ENCODE results near the gene RAD21L1.
A peak's percentile ranks its signal among the peaks of the same experiment; 100 is the strongest.
"Not testable (repeated sequence)": the region's sequence is repeated elsewhere in the genome, so short reads cannot be mapped to it uniquely, and the experiment has no call there.

Gene RAD21L1

GRCh38 chr20:1229541-1229940 is 3.7 kb downstream of the RAD21L1 start:
- no peak for DNase-seq (ENCODE audit: low read depth)

DNA sequence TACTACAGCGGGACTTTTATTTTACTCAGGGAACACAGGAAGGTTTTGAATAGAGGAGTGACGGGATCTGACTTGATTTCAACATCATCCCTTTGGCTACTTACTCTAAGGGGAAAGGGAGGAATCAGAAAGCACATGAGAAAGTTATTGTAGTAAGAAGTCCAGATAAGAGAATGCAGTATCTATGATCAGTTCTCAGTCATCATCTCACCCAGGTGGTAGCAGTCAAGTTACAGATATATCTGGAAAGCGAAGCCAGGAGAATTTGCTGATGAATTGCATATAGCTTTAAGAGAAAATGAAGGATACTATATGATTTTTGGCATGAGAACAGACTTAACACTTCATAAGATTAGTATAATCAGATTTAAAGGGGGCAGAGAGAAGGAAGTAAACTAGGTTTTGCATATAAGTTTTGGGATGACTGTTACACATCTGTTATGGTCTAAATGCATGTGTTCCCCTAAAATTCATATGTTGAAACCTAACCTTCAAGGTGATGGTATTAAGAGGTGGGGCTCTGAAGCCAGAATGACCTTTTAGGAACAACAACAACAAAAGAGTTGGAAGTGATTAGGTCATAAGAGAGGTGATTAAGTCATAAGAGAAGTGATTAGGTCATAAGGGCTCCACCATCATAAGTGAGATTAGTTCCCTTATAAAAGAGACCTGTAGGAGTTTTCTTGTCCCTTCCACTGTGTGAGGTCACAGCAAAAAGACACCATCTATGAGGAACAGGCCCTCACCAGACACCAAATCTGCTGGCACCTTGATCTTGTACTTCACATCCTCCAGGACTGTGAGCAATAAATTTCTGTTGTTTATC is 6.7 kb downstream of the RAD21L1 start:
- DNase-seq (ENCODE audit: low read depth) = no peak

- no peak for DNase-seq (ENCODE audit: low read depth)
Measured at GRCh38 chr20:1240549-1240948, 14.7 kb downstream of the RAD21L1 start.

- no peak for DNase-seq (ENCODE audit: low read depth)
Measured at GRCh38 chr20:1241456-1241855, 15.6 kb downstream of the RAD21L1 start.

DNA sequence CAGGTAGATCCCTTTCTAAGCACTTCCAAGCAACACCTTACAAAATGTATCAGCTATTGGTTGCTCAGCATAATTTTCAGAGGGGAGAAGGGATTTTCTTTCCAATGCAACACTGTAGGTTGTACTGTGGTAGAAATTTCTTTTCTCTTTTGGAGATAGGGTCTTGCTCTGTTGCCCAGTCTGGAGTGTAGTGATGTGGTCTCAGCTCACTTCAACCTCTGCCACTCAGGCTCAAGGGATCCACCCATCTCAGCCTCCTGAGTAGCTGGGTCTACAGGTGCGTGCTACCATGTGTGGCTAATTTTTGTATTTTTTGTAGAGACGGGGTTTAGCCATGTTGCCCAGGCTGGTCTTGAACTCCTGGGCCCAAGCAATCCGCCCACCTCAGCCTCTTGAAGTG is 16.3 kb downstream of the RAD21L1 start:
- DNase-seq (ENCODE audit: low read depth) = no peak

- DNase-seq (ENCODE audit: low read depth) = no peak
Measured at GRCh38 chr20:1242530-1242929, 16.7 kb downstream of the RAD21L1 start.

- DNase-seq (ENCODE audit: low read depth) = no peak
Measured at GRCh38 chr20:1245578-1245977, 19.7 kb downstream of the RAD21L1 start.

GRCh38 chr20:1247689-1248088 is 21.8 kb downstream of the RAD21L1 start:
- DNase-seq (ENCODE audit: low read depth) = no peak

DNA sequence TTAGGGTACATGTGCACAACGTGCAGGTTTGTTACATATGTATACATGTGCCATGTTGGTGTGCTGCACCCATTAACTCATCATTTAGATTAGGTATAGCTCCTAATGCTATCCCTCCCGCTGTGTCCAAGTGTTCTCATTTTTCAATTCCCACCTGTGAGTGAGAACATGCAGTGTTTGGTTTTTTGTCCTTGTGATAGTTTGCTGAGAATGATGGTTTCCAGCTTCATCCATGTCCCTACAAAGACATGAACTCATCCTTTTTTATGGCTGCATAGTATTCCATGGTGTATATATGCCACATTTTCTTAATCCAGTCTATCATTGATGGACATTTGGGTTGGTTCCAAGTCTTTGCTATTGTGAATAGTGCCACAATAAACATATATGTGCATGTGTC is 24.4 kb downstream of the RAD21L1 start:
- not testable (repeated sequence) for DNase-seq (ENCODE audit: low read depth)

DNA sequence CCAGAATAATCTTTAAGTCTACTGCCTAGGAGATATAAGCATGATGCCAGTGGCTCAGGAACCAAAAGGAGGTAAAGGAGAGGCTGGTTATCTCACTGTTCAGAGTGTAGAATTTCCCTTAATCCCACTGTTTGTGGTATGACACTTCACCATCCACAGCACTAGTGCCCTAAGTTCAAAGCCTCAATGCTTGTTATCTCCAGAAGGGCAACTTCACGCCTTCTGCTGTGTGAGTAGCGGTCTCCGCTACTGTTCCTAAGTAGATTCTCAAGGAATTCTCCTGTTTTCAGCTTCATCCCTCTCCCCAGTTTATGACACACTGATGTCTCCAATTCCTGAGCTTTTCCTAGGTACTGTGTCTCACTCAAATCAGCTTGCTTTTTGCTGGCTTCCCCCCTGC is 26.6 kb downstream of the RAD21L1 start:
- no peak for DNase-seq (ENCODE audit: low read depth)

DNA sequence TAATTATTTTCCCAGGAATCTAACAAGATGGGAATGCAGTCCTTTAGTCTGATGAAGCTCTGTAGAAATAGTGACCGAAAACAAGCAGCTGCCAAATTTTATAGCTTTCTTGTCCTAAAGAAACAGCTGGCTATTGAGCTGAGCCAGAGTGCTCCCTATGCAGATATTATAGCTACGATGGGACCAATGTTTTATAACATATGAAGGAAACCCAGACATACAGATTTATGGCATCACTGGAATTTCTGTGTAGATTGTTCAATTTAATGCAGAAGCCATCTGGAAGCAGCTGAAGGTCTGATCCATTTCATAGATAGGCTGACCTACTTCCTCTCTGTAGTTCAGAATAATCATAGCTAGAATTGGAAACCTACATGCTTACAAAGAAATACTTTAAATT is 28.4 kb downstream of the RAD21L1 start:
- DNase-seq (ENCODE audit: low read depth) = no peak

- no peak for DNase-seq (ENCODE audit: low read depth)
Measured at GRCh38 chr20:1255675-1256074, 29.8 kb downstream of the RAD21L1 start.

- no peak for DNase-seq (ENCODE audit: low read depth)
Measured at GRCh38 chr20:1263853-1264252, 38.0 kb downstream of the RAD21L1 start.

DNA sequence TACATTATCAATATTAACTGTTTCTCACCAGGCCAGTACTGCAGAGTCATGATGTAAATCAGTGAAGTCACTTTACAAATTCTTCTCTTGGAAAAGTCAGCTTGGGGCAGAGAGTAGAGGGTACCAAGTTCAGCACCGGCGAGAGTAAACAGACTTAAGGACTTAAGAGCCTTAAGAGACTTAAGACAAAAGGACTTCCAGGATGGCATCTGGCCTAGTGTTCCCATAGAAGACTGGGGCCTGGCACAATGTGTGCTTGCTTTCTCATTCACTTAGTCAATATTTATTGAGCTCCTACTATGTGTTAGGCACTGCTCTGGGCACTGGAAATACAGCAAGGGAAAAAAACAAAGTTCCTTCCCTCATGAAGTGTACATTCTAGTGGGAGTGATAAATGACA is 38.9 kb downstream of the RAD21L1 start:
- no peak for DNase-seq (ENCODE audit: low read depth)

DNA sequence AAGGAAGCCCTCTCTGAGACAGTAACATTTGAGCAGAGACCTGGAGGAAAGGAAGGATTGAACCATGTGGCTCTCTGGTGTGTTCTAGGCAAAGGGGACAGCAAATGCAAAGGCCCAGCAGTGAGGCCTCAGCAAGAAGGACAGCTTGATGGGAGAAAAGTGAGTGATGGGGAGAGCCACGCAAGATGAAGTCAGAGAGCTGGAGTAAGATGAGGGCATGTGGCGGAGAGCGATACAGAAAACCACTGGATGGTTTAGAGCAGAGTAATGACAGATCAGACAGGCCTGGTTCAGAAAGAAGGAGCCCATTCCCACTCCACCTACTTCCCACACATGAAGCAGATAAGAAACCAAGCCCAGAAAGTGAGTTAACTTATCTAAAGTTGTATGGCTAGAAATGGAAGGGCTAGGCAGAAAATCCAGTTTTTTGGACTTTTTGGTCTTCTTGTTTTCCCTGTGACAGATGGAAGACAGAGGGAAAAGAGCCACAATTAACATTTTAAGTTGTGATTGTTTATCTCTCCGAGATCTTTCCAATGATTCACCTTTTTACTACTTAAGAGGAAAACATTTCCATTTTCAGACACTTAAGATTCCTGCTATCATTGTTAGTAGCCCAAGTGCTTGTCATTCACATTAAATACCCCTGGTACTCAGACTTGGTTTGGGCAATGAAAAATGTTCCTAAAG is 39.5 kb downstream of the RAD21L1 start:
- DNase-seq (ENCODE audit: low read depth) = no peak

DNA sequence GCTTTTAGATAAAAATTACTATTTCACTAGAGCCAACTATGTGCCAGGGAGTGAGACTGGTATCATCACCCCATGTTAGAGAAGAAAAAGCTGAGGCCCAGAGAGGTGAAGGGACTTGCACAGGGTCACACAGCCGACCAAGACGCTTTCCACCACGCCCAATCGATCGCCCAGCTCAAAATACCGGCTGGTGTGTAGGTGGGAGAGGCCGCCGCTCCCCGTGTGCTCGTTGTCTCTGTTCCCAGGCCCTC is 40.0 kb downstream of the RAD21L1 start:
- no peak for DNase-seq (ENCODE audit: low read depth)

- peak; percentile 59 for DNase-seq (ENCODE audit: low read depth)
Measured at GRCh38 chr20:1266167-1266973, 40.5 kb downstream of the RAD21L1 start, which contains the start of gene SNPH. SNPH (plus strand) TSS chr20:1266294; CDS start chr20:1296240, 29,946 bp downstream.

- no peak for DNase-seq (ENCODE audit: low read depth)
Measured at GRCh38 chr20:1267161-1267560, 41.3 kb downstream of the RAD21L1 start.

DNA sequence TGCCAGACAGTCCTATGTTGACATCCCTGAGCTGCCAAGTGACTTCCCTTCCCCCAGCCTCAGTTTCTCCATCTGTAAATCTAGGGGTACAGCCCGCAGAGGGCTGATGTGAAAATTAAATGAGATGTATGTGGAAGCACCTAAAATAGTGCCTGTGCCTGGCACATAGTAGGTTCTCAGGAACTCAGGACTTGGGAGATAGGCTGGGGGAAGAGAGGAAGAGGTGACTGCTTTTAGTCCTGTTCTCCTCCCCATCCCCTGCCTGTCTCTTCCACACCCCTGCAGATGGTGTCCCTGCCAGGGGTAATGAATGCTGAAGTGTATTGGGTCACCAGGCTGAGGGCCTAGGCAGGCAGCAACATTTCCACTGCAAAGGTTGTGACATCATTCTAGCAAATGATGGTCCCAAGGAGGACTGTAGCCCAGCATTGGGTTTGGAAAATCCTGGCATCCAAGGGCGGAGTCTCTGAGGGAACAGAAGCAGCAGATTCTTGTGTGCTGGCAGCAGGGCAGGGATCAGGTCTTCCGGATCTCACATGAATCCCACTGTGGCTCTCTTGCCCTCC is 42.0 kb downstream of the RAD21L1 start:
- no peak for DNase-seq (ENCODE audit: low read depth)

GRCh38 chr20:1269235-1269634 is 43.4 kb downstream of the RAD21L1 start:
- no peak for DNase-seq (ENCODE audit: low read depth)

DNA sequence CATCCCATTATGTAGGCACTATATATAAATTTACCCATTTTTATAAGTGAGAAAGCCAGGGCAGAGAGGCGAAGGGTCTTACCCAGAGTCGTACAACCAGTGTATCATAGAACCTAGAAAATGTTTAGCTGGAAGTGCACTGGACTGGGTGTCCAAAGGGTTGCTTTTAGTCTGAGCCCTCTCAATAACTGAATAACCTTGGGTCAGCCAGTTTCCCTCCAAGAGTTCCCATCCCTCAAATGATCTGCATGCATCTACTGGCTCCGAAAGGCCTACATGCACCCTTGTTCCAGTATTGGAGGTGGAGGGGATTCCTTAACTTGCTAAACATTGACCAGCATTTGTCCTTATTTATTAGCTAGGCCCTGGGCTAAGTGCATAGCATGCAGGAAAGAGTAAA is 44.0 kb downstream of the RAD21L1 start:
- no peak for DNase-seq (ENCODE audit: low read depth)

DNA sequence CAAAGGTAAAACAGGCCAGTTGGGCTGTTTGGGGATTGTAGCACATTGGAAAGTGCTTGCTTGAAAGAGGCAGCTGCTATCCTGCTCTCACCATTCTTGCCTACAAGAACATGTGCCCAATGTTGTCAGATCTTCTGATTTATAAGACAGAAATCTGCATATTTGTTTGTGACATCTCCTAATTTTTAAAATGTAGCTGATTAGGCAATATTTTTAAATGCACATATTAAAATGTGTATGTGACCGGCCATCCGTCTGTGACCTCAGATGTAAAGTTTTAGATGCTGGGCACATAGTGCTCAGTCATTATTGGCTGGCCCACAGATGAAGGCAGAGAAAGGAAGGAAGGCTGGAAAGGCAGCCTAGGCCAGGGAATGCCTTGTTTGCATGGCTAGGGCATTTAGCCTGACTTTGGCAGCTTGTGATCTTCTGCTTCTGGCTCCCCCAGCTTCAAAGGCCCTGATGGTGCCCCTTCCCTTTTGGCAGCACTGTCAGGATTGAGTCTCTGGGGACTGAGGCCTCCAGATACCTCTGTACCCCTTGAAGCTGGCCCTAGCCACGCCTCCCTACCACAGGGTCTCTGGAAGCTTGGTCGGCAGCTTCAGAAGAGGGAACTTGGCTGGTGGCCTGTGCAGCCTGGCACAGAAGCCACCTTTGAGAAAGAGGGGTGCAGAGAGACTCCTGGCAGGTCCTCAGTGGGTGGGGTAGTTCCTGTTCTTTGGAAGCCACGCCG is 46.7 kb downstream of the RAD21L1 start:
- DNase-seq (ENCODE audit: low read depth) = no peak
